Kidney (tissue), 14 donors: ENCODE measurements around the gene RNASEH2A. TPM values are rescaled to one million over a fixed set of nuclear protein-coding genes. Genes with fewer than 3 reads are reported as not detected.

Experiments used
- DNase-seq, 5 donors: peaks; one replicate each; pipeline ENCODE4 v3.0.0-alpha.2; 2013 to 2020
- FAIRE-seq: peaks from 2 replicates; lab custom pipeline; 2012; peaks lifted over from hg19 to GRCh38; lab: Jason Lieb, UNC
- H3K27ac ChIP-seq, 2 donors: one replicate each; pipeline ENCODE4 v1.7.0; 2013; ENCODE audit warnings: low read depth in 2 of 2, low read length in 2 of 2, inconsistent platforms in 1 of 2
- H3K27me3 ChIP-seq: one replicate; pipeline ENCODE4 v1.7.1; 2013; ENCODE audit warnings: low read length, inconsistent platforms; ENCODE audit not compliant: control insufficient read depth, insufficient read depth
- H3K36me3 ChIP-seq, 3 donors: one replicate each; pipeline versions ENCODE4 v1.7.0 to v1.7.1; 2013; ENCODE audit warnings: low read length in 3 of 3, control low read depth in 1 of 3, inconsistent platforms in 1 of 3; ENCODE audit not compliant: insufficient read depth in 3 of 3, control insufficient read depth in 2 of 3
- H3K4me1 ChIP-seq, 3 donors: one replicate each; pipeline versions ENCODE4 v1.7.0 to v1.7.1; 2013; ENCODE audit warnings: low read length in 3 of 3, inconsistent platforms in 1 of 3, low read depth in 1 of 3; ENCODE audit not compliant: control insufficient read depth in 2 of 3, insufficient read depth in 2 of 3
- H3K4me3 ChIP-seq, 3 donors: one replicate each; pipeline versions ENCODE4 v1.7.0 to v1.8.1; 2013; ENCODE audit warnings: low read length in 3 of 3, control low read depth in 1 of 3, inconsistent platforms in 1 of 3
- H3K9ac ChIP-seq, 3 donors: one replicate each; pipeline versions ENCODE4 v1.7.0 to v1.7.1; 2013; ENCODE audit warnings: low read length in 3 of 3, control low read depth in 1 of 3, inconsistent platforms in 1 of 3
- H3K9me3 ChIP-seq, 3 donors: one replicate each; pipeline versions ENCODE4 v1.7.0 to v1.7.1; 2013; ENCODE audit warnings: low read length in 3 of 3, control low read depth in 1 of 3, inconsistent platforms in 1 of 3; ENCODE audit not compliant: control insufficient read depth in 2 of 3, insufficient read depth in 1 of 3
- CTCF ChIP-seq: IDR thresholded peaks from 3 replicates; pipeline ENCODE4 v1.5.1; 2012; ENCODE audit warnings: mild to moderate bottlenecking, moderate library complexity, borderline replicate concordance; ENCODE audit not compliant: insufficient read depth; ENCODE audit errors: extremely low read depth
- intact Hi-C: fragments of 100-400 bp; cut with DNase I; formaldehyde crosslinking; loops from one replicate; pipeline ENCODE4 v1.11.1; 2022
- polyA plus RNA-seq: library from polyadenylated mRNA; stranded (reverse); fragments of 350-450 nt; fragmentation: Illumina TruSeq; extraction: RNeasy Lipid Tissue Mini Kit (QIAGEN cat#74804); gene quantifications from one replicate; pipeline ENCODE4 v1.2.3, GENCODE V29; 2014; ENCODE audit warnings: low read depth, low replicate concordance; ENCODE audit not compliant: insufficient read depth
- total RNA-seq: library from RNA; stranded (reverse); fragmentation: NEBNext Ultra II Directional; extraction: Animal tissue kit (Norgen Biotek cat#: 25700); gene quantifications from one replicate; pipeline ENCODE4 v1.2.1, GENCODE V29; 2021
- donor health status: control.
- donor health status: control.
- donor health status: control.
- donor health status: control.
- donor health status: control.
- donor health status: DM: yes; HTN: yes; CAD: no.
- donor health status: Normal renal cell carcinoma (clear cell type).

The RNASEH2A gene
- total and polyA plus RNA-seq, 2 donors from 2014 or later, result 1.3 to 7.9 TPM

- no peaks in the 10 kb centered on the region for H3K36me3 ChIP-seq
- TF ChIP-seq CTCF, result no peak
- peak overlapping the region; percentile 100 for H3K27ac ChIP-seq
- H3K9me3 ChIP-seq, result no peaks in the 10 kb centered on the region
- peak overlapping the region in 2 of 3 donors; percentile 41 to 70 for H3K9ac ChIP-seq
- peaks cover 6 to 43% (median 32%) of the 10 kb centered on the region in 3 donors for H3K4me1 ChIP-seq
- FAIRE-seq (no peak), DNase-seq (peak in 1 of 5 donors; percentile 81)
- H3K27me3 ChIP-seq, result no peaks in the 10 kb centered on the region
- peak overlapping the region; percentile 1 to 97 (median 61) for H3K4me3 ChIP-seq
- intact Hi-C loops, result no loop called here
These were observed 17.1 kb upstream of the RNASEH2A start for GRCh38 chr19:12789098-12789903.

- peak overlapping the region; percentile 44 to 97 (median 80) for H3K4me3 ChIP-seq
- peak overlapping the region in 2 of 3 donors; percentile 93 to 95 for H3K9ac ChIP-seq
- H3K36me3 ChIP-seq, result no peaks in the 10 kb centered on the region
- H3K27ac ChIP-seq, result peak overlapping the region; percentile 100
- DNase-seq (peak; percentile 96 to 100 (median 97)), FAIRE-seq (no peak)
- intact Hi-C loops, result loop anchor here (10.0 kb wide), 1 partner anchor 115 kb away; no protein-coding TSS in a partner anchor
- no peaks in the 10 kb centered on the region for H3K9me3 ChIP-seq
- no peaks in the 10 kb centered on the region for H3K27me3 ChIP-seq
- peaks cover 6 to 36% (median 29%) of the 10 kb centered on the region in 3 donors for H3K4me1 ChIP-seq
- no peak for TF ChIP-seq CTCF
These were observed 16.3 kb upstream of the RNASEH2A start for GRCh38 chr19:12789904-12790619.

- intact Hi-C loops, result loop anchor here (10.0 kb wide), 1 partner anchor 116 kb away; no protein-coding TSS in a partner anchor
- no peak for FAIRE-seq
- Histone ChIP-seq H3K9ac (peak overlapping the region in 2 of 3 donors; percentile 93 to 95), H3K27me3 (no peaks in the 10 kb centered on the region), H3K4me1 (peaks cover 3 to 29% (median 26%) of the 10 kb centered on the region in 3 donors), H3K4me3 (peak overlapping the region; percentile 44 to 97 (median 80)), H3K36me3 (no peaks in the 10 kb centered on the region), H3K9me3 (no peaks in the 10 kb centered on the region), H3K27ac (peak overlapping the region; percentile 100)
- TF ChIP-seq CTCF, result no peak
- peak in 3 of 5 donors; percentile 27 to 65 (median 45) for DNase-seq
These were observed 15.6 kb upstream of the RNASEH2A start for GRCh38 chr19:12790628-12791344.
